Measurements from ENCODE around the gene MZB1.

The MZB1 gene, protein sequence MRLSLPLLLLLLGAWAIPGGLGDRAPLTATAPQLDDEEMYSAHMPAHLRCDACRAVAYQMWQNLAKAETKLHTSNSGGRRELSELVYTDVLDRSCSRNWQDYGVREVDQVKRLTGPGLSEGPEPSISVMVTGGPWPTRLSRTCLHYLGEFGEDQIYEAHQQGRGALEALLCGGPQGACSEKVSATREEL

DNA sequence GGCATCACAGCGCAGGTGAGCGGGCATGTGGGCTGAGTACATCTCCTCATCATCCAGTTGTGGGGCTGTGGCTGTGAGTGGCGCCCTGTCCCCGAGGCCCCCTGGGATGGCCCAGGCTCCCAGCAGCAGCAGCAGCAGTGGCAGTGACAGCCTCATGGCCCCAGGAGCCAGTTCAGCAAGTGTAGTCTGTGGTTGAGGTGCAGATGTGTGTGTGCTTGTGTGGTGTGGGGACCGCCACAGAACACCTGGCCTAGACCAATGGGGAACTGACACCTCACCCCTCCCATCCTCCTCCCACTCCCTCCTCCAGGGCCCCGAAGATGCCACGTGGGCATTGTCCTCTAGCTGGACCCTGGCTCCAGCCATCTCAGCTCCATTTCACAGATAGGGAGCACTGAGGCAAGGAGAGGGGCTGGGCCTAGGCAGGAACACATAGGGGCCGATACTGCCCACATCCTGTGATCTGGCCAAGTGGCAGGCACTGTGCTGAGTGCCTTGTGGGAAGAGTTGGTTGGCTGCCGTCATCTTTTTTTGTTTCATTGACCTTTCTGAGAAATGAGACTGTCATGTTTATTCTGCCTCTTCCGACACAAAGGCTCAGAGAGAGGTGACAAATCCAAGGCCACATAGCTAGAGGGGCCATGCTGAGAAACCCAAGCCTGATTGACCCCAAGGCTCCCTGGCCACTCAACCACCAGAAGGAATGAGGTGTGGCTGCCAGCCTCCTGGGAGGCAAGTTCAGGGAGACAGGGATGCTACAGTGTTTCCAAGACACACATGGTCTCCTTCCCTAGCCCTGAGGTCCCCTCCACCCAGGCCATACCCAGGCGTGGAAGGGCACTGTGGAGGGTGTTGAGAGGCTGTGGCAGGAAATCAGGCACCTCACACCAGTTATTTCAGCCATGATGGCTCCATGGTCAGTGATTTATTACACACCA is at the start of gene MZB1:
MZB1 (minus strand) TSS at position 213 of the 938 bp plus-strand sequence; CDS start at position 156, 57 bp downstream.
- DNase-seq = no peak

DNA sequence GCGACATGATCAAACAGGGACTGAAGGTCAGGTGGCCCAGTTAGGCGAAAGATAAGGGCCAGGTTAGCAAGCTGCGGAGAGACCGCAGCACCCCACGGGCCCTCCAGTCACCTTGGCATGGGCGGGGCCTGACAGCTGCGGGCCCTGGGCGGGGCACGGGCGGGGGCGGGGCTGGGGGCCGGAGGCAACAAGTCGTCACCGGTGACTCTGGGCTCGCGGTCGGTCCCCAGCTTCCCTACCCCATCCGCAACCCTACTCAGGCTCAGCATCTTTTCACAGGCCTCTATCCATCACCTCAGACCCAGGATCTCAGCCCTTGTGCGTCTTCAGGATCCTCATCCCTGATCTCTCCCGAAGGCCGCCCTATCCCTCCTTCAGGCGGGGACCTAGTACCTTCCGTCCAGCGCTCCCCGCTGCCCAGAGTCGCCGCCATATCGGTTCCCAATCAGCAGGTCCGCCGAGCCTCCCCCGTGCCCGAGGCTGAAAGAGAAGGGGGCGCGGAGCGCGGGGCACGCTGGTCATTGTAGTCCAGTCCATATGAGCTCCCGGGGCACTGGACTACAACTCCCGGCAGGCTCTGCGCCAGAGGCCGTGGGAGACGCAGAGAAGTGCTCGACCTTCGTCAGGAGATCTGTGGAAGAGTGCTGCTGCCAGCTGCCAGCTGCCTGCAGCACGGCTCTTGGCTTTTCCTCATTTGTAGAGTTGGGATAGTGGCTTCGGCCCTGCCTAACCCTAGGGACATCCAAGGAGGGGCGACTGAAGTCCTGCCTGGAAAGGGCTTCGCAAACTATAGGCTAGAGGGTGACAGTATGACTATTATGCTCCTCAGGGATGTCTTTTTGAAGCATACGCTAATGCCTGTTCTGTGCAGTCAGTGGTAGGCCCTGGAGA is 49.5 kb upstream of the MZB1 start, which contains the start of gene DNAJC18:
DNAJC18 (minus strand) TSS at position 513 of the 891 bp plus-strand sequence; CDS start at position 433, 80 bp downstream.
- peak; percentile 79 for DNase-seq

DNA sequence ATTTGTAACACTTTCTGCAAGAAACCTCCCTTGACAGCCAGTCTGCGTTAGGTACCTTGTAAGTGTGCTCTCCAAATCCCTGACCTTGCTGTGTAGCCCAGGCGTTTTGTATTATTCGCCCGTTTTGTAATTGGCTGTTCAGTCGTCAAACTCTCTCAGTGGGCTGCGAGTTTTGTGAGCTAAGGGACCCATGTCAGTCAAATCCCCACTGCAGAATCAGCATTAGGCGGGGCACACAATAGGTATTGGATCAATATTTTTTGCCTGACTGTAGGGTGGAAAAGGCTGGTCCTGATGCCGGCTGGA is 48.9 kb upstream of the MZB1 start:
- no peak for DNase-seq

DNA sequence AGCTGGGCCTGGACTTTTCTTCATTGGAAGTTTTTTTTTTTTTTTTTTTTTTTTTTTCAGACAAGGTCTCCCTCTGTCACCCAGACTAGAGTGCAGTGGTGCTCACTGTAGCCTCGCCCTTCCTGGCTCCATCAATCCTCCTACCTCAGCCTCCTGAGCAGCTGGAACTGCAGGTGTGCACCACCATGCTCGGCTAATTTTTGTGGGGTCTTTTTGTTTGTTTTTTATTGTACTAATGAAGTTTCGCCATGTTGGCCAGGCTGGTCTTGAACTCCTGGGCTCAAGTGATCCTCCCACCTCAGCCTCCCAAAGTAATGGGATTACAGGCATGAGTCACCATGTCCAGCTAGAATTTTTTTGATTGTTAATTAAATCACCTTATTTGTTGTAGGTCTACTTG is 46.0 kb upstream of the MZB1 start:
- no peak for DNase-seq

DNA sequence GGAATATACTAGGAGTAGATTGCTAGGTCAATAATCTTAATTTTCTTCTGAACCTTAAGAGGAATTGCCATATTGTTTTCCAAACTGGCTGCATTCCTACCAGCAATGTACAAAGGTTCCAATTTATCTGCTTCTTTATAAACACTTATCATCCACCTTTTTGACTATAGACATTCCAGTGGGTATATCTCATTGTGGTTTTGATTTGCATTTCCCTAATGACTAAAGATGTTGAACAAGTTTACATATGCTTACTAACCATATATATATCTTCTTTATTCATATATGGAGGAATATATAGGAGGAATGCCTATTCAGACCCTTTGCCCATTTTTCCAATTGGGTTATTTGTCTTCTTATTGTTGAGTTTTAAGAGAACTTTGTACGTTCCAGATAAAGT is 42.0 kb upstream of the MZB1 start:
- no peak for DNase-seq

DNA sequence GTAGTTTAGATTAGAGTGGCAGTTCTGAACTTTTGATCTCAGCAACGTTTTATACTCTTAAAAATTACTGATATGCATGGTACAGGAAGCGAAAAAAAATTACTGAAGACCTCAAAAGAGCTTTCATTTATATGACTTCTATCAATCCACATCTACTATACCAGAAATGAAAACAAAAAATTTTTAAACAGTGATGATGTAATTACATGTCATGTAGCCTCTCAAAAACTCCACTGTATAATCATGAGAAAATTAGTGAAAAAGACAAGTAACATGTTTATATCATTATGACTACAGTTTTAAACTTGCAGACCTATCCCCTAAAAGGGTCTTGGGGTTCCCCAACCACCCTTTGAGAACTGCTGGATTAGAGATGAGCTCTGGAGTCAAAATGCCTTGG is 40.3 kb upstream of the MZB1 start:
- no peak for DNase-seq

DNA sequence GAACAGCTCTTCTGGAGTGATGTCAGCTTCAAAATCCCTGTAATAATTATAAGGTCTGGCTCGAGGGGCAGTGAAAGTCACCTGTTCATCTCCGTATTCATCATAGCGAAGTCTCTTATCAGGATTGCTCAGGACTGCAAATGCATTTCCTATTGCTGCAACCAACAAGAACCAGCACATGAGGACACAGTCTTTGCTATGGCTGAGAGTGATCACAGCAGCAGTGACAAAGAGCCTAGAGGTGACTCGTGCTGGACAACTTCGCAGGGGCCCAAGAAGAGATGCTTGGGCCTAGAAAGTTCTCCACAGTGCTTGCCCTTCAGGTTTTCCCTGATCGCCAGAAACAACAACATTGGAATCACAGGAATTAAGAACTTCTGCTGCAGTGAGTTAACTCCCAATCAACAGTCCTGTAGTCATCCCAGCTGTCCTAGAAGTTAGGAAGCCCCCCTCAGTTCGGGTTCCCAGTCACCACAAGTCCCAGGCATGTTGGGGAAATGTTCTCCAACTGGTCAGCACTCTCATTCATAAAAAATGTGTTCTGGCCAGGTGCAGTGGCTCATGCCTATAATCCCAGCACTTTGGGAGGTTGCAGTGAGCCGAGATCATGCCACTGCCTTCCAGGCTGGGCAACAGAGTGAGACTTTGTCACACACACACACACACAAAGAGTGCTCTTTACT is 36.6 kb upstream of the MZB1 start:
- no peak for DNase-seq

DNA sequence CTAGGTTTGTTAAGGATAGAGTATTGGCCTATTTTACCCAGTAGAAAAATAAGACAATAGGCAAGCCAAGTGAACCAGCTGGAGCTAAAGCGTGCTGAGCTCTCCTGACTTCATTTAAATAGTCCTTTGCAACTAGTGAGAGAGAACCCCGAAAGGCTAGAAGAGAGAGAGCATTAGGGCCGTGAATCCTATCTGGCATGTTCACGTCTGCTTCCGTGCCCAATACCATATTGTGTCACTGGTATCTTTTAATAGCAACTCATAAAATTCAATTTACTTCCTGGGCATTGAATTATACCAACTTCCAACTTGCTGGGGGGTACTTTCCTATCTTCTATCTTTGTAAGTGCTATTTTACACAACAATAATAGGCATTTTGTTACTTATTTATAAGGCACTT is 35.8 kb upstream of the MZB1 start:
- no peak for DNase-seq

DNA sequence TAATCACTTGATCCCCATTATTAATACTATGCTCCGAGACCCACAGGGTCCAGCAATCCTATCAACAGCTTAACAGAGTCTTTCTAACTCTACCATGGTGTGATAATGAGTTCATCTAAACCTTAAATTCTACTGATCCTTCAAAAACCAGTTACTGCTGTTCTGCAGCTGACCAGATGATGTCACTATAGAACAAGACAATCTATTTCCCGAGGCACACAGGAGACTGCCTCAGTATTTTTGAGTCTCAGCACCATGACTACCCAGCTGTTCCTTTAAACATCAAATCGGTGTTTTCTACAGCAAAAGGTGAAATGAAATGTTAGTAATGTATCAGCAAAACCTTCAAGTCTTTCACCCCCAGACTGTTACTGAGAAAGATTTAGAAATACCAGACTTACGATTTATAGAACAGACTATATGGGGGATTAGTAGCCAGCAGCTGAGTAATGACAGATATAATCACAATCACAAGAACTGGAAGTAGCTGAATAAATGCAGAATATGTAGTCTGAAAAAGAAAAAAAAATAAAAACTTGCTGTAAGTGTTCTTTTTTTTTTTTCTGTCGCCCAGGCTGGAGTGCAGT is 32.7 kb upstream of the MZB1 start:
- DNase-seq = peak; percentile 62

DNA sequence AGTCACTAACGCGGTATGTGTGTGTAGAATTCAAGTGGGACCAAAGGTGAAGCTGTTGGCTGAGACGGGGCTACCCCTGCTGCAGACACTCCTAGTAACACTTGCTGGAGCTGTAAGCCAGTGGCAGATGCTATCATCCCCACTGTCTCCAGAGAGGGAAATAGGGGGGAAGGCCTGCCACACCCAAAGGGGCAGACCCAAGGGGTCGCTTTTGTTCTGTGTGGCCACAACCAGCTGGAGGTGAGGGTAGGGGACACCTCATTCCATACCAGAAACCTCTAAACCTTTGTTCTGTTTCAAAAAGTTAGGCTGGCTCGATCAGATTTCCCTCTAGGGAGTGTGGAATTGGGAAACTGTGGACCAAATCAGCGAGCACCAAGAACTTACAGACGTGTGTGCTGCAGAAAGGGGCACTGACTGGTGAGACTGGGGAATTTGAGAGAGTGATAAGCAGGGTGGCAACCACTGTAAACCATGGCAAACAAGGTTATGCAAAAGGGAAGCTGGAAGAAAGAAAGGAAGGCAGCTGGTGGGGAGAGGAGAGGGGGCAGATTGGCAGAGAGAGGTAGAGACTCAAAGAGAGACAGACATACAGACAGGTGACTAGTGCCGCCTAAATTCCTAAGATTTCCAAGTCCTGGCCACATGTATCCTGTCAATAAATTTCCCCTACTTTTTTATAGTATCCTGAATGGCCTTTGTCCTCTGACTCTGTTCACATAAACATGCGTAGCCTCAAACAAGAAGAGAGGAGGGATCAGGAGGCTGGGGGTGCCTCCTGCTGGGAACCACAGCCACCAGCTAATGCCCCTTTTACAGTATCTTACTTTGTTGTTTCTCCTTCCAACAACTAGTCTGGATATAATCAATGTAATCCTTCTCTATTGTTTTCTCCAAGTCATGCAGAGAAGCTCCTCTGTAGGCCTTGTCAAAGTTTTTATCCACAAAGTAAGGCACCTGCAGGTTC is 29.8 kb upstream of the MZB1 start:
- no peak for DNase-seq

DNA sequence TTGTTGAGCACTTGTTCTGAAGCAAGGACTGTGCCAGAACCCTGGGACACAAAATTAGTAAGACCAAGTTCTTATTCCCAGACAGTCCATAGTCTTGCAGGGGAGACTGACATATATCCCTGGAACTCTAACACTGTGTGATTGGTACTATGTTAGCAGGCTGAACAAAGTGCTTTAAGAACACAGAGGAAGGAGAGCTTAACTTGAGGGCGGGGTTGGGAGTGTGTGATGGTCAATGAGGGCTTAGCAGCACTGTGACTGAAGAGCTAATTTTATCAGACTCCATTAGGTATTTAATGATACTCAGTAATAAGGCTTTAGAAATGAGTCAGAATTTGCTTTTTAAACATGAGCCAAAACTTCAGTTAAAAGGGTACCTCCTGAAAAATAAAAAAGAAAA is 29.1 kb upstream of the MZB1 start:
- DNase-seq = no peak

DNA sequence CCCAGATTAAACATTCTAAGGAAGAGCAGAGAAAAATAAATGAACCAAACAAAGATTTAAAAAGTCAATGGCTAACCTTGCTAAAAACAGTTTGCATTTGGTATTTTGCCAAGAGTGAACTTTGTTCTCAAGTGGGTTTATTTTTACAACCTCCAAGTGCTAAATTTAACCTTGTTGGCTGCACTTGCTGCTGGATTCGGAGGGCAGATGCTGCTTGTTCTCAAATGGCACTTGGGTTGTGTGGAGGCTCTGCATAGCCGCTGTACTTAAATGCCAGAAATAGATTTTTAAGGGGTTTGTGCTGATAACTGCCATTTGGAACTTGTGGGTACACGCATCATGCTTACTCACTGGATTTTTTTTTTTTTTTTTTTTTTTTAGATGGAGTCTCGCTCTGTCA is 27.5 kb upstream of the MZB1 start:
- DNase-seq = no peak

DNA sequence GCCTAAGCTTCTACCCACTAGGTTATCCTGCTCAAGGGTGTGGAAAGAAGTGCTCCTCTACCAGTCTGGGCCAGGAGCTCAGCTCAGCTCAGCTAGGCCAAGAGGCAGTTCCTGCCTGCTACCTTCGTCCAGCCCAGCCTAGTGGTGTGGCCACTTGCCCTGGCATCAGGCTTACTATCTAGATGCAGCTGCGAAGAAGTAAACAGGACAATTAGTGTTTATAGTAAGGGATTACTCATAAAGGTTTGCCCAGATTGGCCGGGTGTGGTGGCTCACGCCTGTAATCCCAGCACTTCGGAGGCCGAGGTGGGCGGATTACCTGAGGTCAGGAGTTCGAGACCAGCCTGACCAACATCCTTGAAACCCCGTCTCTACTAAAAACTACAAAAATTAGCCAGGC is 26.9 kb upstream of the MZB1 start:
- no peak for DNase-seq

DNA sequence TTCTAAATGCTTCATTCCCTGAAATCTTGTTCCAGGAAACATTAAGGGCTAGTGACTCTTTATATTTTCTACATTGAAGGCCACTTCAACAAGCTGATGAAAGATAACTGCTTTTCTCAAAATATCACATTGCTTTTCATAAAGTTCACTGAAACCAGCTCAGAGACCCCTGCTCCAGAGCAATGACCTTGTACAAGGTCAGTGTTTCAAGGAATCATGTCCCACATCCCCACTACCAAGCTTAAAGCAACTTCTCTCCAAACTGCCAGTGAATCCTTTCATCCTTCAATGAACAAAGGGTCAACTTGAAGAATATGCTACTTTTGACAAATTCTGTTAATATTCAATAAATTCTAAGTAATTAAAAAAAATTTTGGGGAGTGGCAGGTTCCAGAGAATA is 26.2 kb upstream of the MZB1 start:
- DNase-seq = no peak

DNA sequence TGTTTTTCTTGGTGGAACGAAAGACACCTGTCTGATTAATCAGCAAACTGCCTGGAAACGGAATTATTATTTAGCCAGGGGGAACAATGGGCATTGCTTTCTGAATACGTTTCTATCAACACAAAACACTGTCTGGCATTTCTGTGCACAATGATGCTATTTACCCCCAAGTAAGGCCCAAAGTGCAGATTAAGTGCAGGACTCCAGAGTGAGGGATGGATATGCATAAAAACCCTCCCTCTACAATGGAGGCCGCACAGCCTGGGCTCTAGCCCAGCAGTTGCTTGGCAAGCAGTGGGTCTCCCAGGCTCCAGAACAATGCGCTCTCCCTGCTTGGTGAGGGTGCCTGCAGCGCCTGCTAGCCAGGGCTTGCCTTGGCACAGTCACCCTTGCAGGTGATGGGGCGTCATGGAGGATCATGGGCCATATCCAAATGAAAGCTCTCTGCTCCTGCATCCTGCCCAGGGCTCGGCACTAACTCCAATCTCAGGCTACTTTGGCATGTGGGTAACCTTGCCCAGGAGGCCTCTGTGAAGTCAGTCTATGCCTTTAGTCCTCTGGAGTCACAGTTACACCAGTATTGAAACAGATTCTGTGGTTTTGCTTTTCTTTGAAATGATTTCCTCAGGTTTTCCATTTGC is 25.6 kb upstream of the MZB1 start:
- DNase-seq = no peak

DNA sequence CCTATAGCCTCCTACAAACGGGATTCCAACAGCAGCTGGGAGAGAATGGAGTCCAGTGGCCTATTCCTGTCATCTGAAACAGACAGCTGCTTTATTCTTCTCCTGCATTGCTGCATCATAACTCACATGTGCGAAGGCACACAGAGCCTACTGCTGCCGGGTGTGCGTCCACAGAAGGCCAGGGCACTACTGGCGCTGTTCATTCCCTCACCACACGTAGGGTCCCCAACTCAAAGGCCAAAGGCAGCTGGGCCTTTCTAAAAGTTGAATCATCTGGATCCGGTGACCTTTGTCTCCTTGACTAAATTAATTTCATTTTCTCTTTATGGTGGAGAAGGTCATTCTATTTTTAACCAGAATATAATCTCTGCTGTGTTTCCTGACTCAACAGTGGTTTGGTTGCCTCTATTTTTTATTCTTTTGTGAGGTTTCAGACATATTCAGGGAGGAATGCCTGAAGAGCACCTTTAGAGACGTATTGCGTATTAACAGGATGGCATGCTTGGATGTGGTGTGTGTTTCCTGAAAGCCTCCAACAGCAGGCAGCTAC is 24.9 kb upstream of the MZB1 start:
- no peak for DNase-seq

DNA sequence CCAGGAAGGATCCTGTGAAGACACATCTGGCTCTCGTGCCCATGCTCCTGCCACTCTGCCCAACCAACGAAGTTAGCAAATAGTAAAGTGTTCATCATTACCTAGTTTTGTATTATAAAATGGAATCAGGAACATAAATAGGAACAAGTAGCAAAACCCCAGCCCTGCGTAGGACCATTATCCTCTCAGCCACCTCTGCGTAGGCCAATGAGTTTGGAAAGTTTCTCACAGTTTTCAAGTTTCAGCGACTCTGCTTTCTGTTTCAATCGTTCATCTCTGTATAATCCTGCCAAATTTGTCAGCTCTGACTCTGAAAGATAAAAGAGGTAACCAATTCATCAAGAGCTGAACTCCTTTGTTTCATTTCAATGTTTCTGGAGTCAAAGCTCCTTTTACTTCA is 24.2 kb upstream of the MZB1 start:
- DNase-seq = no peak

DNA sequence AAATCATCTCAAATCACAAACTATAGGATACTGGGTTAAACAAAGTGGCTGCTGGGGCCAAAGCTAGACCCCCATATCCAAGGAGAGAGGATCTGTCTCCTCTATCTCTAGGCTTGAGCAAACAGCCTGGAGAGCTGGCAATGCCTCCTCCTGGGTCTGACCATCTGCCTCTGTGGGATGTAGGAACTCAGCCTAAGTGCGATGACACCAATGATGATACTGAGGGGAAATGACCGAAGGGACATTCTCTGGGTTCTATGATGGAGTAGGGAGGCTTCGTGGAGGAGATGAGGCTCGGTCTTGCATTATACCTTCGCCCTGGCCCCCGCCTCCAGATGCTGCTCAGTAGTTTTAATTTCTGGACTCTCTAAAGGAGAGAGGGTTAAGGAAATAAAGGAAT is 23.4 kb upstream of the MZB1 start:
- DNase-seq = no peak

DNA sequence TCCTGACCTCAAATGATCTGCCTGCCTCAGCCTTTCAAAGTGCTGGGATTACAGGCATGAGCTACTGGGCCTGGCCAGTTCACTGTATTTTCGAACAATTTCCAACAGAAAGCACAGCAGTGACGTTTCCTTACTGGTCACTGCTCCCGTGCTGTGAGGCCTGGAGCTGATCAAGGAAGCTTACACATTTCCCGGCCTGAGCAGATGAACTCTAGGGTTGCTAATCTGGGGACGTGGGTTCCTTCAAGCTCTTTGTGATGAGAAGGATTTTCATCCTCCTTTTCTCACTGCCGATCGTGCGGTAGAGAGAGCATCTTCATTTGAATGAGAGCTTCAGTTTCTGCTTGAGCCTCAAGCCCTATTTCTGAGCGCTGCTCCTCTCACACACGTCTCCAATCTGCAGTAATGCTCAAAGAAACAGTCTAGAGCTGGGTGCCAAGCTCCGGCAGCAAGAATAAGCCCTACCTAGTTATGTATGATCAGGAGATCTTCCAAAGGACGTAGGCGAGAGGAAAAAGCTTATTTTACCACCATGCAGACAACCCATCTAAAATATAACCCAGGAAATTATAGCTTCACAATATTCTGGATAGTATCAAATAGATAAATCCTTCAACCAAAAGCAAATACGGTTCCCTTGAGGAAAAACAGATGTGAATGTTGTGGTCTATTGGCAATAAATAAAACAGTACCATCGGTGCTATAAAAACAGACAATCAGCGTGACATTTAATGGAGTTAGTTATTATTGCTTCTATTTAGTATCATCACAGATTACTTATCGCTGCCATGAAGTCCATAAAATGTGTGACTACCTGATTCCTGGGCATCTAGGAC is 21.5 kb upstream of the MZB1 start:
- no peak for DNase-seq
